ENCODE data around the gene CTSL.

The CTSL gene

GRCh38 chr9:87695523-87695922 lies 30.4 kb upstream of the CTSL start:
- Histone ChIP-seq H3K4me1 (ENCODE audit: control insufficient read depth in 1 of 2, insufficient read depth in 1 of 2, low read depth in 1 of 2, low read length in 1 of 2) (no peaks in the 10 kb centered on the region), H3K4me3 (ENCODE audit: low read depth in 1 of 2, low read length in 1 of 2) (no peak overlapping the region), H3K27me3 (no peaks in the 10 kb centered on the region), H3K36me3 (peaks cover 16% of the 10 kb centered on the region), H3K9me3 (no peaks in the 10 kb centered on the region), H3K27ac (no peak overlapping the region)
- TF ChIP-seq CTCF (IDR thresholded peaks at IDR 0.05), result no peak

GRCh38 chr9:87696641-87697040 lies 29.3 kb upstream of the CTSL start:
- Histone ChIP-seq H3K4me3 (ENCODE audit: low read depth in 1 of 2, low read length in 1 of 2) (no peak overlapping the region), H3K9me3 (no peaks in the 10 kb centered on the region), H3K27me3 (no peaks in the 10 kb centered on the region), H3K4me1 (ENCODE audit: control insufficient read depth in 1 of 2, insufficient read depth in 1 of 2, low read depth in 1 of 2, low read length in 1 of 2) (no peaks in the 10 kb centered on the region), H3K36me3 (peaks cover 16% of the 10 kb centered on the region), H3K27ac (no peak overlapping the region)
- TF ChIP-seq CTCF (IDR thresholded peaks at IDR 0.05), result no peak

GRCh38 chr9:87698069-87698809 lies 27.7 kb upstream of the CTSL start:
- Histone ChIP-seq H3K9me3 (no peaks in the 10 kb centered on the region), H3K27ac (no peak overlapping the region), H3K4me1 (ENCODE audit: control insufficient read depth in 1 of 2, insufficient read depth in 1 of 2, low read depth in 1 of 2, low read length in 1 of 2) (no peaks in the 10 kb centered on the region), H3K4me3 (ENCODE audit: low read depth in 1 of 2, low read length in 1 of 2) (no peak overlapping the region), H3K36me3 (peaks cover 21% of the 10 kb centered on the region), H3K27me3 (no peaks in the 10 kb centered on the region)
- no peak for TF ChIP-seq CTCF (IDR thresholded peaks at IDR 0.05)

GRCh38 chr9:87699835-87700234 lies 26.1 kb upstream of the CTSL start:
- Histone ChIP-seq H3K9me3 (no peaks in the 10 kb centered on the region), H3K4me3 (ENCODE audit: low read depth in 1 of 2, low read length in 1 of 2) (no peak overlapping the region), H3K27me3 (no peaks in the 10 kb centered on the region), H3K36me3 (peaks cover 23% of the 10 kb centered on the region), H3K27ac (no peak overlapping the region), H3K4me1 (ENCODE audit: control insufficient read depth in 1 of 2, insufficient read depth in 1 of 2, low read depth in 1 of 2, low read length in 1 of 2) (no peaks in the 10 kb centered on the region)
- no peak for TF ChIP-seq CTCF (IDR thresholded peaks at IDR 0.05)

- Histone ChIP-seq H3K27me3 (no peaks in the 10 kb centered on the region), H3K4me1 (ENCODE audit: control insufficient read depth in 1 of 2, insufficient read depth in 1 of 2, low read depth in 1 of 2, low read length in 1 of 2) (no peaks in the 10 kb centered on the region), H3K9me3 (no peaks in the 10 kb centered on the region), H3K4me3 (ENCODE audit: low read depth in 1 of 2, low read length in 1 of 2) (no peak overlapping the region), H3K27ac (no peak overlapping the region), H3K36me3 (peaks cover 31% of the 10 kb centered on the region)
- no peak for TF ChIP-seq CTCF (IDR thresholded peaks at IDR 0.05)
Observed at GRCh38 chr9:87701491-87701890, 24.4 kb upstream of the CTSL start.
